A549 (cell line): ENCODE data around the gene EML4.

ENCODE experiments used
- CEBPB ChIP-seq, 2 experiments: fragments of >200 bp in 1 of 2; sonication (Bioruptor Twin) in 1 of 2; formaldehyde crosslinking in 1 of 2; IDR thresholded peaks; 2 replicates each; pipeline ENCODE4 v1.6.1; 2012 to 2016
- CHD2 ChIP-seq: fragments of 150-350 bp; IDR thresholded peaks from 2 replicates; pipeline ENCODE4 v1.6.1; 2014; ENCODE audit warnings: low read length; ENCODE audit not compliant: partially characterized antibody
- CHD4 ChIP-seq: fragments of 200-600 bp; sonication (generic); IDR thresholded peaks from 2 replicates; pipeline ENCODE4 v1.6.1; 2016; ENCODE audit warnings: antibody characterized with exemption, mild to moderate bottlenecking, borderline replicate concordance
- KDM1A ChIP-seq: fragments of 200-600 bp; sonication (generic); IDR thresholded peaks from 2 replicates; pipeline ENCODE4 v1.6.1; 2016; ENCODE audit warnings: low read depth, mild to moderate bottlenecking
- MAX ChIP-seq: IDR thresholded peaks from 2 replicates; pipeline ENCODE4 v1.6.1; 2012
- NFE2L2 ChIP-seq: fragments of 150-350 bp; conservative IDR thresholded peaks from 2 replicates; pipeline ENCODE4 v1.6.1; 2014; ENCODE audit warnings: low read length
- POLR2A ChIP-seq: IDR thresholded peaks from 2 replicates; pipeline ENCODE4 v1.6.1; 2012; ENCODE audit warnings: mild to moderate bottlenecking, low read length
- TF ChIP-seq, protein P1 (sequence below): fragments of >200 bp; sonication (Bioruptor Twin); formaldehyde crosslinking; IDR thresholded peaks from 3 replicates; pipeline ENCODE4 v1.5.1; 2016
- TF ChIP-seq, protein P2 (sequence below): fragments of 200-600 bp; sonication (generic); IDR thresholded peaks from 2 replicates; pipeline ENCODE4 v1.6.1; 2016; ENCODE audit warnings: antibody characterized with exemption, mild to moderate bottlenecking, moderate library complexity

DNA sequence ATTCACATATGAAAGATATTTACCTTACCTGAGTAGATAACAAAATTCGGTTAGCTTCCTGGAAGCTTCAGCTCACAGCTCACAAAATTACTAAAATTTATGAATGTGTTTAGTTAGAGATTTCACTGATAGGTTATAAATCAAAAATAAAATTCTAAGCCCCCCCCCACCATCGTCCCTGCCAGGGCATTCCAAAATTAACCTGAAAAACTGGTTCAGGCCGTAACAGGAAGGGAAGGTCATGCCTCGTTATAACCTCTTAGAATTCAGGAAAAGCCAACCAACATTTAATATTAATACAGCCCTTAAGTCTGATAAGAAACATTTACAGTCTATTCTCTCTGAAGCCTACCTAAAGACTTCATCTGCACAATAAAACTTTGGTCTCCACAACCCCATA, 143.0 kb downstream of the EML4 start:
- TF ChIP-seq, protein P1, sequence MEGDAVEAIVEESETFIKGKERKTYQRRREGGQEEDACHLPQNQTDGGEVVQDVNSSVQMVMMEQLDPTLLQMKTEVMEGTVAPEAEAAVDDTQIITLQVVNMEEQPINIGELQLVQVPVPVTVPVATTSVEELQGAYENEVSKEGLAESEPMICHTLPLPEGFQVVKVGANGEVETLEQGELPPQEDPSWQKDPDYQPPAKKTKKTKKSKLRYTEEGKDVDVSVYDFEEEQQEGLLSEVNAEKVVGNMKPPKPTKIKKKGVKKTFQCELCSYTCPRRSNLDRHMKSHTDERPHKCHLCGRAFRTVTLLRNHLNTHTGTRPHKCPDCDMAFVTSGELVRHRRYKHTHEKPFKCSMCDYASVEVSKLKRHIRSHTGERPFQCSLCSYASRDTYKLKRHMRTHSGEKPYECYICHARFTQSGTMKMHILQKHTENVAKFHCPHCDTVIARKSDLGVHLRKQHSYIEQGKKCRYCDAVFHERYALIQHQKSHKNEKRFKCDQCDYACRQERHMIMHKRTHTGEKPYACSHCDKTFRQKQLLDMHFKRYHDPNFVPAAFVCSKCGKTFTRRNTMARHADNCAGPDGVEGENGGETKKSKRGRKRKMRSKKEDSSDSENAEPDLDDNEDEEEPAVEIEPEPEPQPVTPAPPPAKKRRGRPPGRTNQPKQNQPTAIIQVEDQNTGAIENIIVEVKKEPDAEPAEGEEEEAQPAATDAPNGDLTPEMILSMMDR: no peak
- no peak for TF ChIP-seq KDM1A
- no peak for TF ChIP-seq CHD4
- TF ChIP-seq POLR2A: no peak
- no peak for TF ChIP-seq CHD2
- TF ChIP-seq, protein P2, sequence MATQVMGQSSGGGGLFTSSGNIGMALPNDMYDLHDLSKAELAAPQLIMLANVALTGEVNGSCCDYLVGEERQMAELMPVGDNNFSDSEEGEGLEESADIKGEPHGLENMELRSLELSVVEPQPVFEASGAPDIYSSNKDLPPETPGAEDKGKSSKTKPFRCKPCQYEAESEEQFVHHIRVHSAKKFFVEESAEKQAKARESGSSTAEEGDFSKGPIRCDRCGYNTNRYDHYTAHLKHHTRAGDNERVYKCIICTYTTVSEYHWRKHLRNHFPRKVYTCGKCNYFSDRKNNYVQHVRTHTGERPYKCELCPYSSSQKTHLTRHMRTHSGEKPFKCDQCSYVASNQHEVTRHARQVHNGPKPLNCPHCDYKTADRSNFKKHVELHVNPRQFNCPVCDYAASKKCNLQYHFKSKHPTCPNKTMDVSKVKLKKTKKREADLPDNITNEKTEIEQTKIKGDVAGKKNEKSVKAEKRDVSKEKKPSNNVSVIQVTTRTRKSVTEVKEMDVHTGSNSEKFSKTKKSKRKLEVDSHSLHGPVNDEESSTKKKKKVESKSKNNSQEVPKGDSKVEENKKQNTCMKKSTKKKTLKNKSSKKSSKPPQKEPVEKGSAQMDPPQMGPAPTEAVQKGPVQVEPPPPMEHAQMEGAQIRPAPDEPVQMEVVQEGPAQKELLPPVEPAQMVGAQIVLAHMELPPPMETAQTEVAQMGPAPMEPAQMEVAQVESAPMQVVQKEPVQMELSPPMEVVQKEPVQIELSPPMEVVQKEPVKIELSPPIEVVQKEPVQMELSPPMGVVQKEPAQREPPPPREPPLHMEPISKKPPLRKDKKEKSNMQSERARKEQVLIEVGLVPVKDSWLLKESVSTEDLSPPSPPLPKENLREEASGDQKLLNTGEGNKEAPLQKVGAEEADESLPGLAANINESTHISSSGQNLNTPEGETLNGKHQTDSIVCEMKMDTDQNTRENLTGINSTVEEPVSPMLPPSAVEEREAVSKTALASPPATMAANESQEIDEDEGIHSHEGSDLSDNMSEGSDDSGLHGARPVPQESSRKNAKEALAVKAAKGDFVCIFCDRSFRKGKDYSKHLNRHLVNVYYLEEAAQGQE: no peak
- no peak for TF ChIP-seq CEBPB (IDR thresholded peaks at IDR 0.05)
- TF ChIP-seq NFE2L2: no peak
- no peak for TF ChIP-seq MAX
